COLO668 (cell line): ENCODE data around the gene MSI2.

Source experiments
- DNase-seq: peaks from one replicate; lab custom pipeline; 2025; ENCODE audit not compliant: unreplicated experiment; lab: John Stamatoyannopoulos, UW

MSI2 gene

DNA sequence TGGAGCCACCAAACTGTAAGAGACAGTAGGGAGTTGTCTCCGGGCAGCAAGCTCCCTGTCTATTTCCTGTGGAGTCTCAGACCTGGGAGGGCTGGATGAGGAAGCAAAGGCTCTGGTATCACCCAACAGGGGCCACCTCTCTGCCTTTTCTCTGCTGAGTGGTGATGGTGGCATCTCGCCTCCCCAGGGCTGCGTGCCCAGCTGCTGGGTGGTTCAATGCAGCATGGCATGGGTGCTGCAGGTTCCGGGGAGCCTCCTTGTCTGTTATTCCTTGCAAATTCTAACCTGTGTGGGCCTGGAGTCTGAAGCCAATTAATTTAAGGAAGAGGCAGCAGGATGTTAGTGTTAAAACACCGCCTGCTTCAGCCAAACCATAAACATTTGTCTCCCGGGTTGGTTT lies 410.6 kb downstream of the MSI2 start:
- no peak for DNase-seq

DNA sequence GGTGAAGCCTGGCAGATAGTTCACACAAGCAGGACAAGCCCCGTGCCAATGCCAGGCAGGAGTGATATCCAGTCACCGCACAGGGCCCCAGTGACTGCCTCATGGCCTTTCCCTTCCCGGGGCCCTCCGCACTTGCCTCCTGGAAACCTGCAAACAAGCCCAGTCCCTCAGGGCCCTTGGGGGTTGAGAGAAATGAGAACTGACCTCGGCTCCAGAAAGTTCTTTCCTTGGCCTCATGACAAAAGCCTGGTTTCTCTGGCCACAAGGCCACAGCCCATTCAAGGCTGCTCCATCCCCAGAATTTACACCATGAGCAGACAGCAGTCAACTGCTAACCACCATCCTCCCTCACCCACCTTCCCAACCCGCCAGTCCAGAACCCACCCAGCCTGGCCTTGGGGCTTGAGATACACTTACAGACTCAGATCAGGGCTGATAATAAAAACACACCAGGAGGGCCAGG lies 411.2 kb downstream of the MSI2 start:
- DNase-seq: no peak

DNA sequence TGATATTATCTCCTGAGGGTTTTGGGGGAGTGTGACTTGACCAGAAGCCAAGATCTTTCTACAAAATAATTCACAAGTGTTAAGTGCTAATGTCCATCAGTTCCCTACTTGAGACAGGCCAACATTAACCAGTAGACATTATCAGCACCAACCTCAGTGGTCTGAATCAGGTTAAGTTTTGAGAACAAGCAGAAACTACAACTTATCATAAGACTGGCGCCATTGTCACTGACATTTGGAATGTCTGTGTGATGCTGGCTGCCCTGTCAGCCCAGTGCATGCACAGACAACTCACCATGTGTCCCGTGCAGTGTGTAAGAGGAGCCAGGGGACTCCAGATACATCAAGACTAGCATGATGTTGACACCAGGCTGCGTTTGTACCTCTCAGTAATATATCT lies 412.0 kb downstream of the MSI2 start:
- no peak for DNase-seq

DNA sequence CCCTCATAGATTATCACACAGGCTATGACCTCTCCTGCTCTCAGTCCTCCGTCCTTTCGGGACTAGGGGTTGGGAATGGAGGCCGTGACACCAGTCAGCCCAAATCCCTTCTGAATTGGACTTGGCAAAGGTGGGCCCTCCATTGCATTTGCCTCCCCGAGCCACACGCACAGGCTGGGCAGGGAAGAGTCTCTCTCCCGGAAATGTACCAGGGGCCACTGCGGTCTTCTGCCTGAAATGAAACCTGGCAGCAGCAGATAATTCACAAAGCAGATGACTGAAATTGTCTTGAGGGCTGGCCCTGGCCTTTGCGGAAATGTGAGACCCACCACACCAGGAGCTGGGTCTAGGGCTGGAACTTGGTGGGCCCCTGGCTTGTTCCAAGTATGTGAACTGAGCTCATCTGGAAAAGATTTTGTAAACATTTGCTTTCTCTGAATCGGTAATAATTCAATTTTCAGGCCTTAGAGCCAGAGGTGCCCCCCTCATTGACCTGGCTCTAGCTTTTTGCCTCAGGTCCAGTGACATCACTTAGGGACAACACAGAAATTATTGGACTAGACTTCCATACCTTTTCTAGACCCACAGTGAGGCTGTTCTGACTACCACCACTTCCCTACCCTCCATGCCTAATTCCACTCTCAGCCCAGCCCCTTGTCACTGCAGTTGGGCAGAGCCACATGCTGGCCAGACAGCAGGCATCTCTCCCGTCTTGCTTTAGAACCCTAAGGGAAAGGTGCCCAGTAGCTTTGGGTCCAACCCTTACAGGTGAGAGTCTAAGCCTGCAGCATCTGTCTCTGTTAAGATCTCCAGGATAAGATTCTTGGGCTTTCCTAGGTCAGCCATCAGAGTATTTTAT lies 413.6 kb downstream of the MSI2 start:
- no peak for DNase-seq

DNA sequence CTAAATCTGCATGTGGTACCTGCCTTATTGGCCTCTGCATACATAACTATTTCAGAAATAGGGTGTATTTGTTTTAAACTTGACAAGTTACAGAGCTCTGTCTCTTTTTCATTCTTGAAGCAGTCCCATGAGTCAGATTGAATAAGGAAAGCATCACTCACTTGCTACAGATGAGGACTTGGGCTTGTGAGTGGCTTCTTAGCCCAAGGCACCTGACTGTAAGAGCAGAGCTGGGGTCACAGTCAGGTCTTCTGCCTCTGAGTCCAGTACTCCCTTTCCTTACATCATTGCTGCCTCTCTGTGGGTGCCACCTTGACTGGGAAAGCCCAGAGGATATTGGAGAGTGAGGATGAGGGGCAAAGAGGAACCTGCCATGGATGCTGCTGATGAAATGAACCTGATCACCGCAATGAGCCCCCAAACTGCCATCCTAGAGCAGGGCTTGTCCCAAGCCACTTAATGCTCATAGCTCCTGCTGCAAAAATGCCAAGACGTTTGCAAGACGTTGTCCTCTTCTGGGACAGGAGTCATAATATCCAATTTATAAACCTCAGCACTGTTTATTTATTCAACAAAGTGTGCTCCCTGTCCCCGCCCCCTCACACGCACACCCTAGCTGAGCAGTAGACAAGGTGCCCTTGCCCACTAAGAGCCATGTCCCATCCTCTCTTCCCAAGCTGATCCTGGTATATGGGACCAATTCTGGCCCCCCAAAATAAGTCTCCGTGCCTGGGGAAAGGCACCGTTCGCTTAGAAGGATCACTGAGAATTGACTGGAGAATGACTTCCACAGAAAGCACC lies 414.6 kb downstream of the MSI2 start:
- DNase-seq: no peak

DNA sequence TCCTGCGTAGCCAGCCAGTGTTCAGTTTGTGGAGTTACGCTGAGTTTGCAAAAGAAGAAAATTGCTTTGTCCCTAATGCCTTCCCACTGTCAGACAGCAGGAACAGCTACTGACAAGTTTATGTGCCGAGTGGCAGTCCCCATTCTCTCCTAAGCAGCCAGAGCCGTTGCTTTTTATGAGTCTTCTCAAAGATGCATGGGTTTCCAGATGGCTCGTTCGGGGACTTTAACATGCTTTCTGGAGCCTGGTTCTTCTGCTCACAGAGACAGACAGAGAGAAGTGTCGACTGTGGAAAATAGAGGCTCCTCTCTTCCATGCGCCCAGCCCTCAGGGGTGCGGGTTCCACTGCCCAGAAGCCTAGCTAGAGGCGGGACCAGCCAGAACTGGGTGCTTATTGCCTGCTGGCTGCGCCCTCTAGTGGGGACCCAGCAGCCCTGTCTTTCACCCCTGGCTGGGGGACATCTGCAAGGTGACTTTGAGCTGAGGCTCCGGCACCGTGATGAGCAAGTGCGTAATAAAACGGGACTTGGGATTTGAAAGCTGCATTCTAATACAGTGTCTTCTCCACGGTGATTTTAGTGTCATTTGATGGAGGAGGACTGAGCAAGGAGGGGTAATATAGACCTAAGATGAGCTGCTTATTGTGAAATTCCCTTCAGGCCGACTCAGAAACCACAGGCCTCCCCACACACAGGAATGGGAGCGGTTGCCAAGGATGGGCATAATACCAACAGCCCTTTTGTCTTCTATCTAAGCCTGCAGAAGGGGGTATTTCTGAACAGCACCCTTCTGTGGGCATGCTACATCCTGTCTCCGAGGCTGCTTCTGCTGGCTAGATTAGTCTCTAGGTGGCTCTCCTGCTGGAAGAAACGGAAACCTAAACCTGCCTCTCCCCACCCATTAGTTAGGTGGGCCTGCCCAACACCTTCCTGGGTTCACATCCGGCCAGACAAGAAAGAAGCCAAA lies 415.6 kb downstream of the MSI2 start:
- DNase-seq: peak; percentile 55

DNA sequence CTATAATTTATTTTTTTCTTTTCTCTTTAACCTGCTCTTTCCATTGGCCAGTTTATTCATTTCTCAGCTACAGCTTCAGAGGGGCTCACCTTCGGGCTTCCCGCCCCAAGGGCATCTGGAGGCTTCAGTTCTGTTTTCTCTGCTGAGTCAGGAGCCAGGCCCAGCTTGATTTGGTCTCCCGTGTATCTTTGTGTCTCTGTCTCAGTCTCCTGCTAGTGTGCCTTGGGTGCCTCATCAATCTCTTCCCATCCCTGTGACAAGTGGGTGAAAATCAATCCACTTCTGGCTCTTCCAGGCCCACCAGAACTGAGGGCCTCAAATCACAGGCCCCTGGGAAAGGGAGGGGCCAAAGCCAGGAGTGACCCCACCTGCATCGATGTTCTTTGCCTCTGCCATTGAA lies 416.6 kb downstream of the MSI2 start:
- no peak for DNase-seq

DNA sequence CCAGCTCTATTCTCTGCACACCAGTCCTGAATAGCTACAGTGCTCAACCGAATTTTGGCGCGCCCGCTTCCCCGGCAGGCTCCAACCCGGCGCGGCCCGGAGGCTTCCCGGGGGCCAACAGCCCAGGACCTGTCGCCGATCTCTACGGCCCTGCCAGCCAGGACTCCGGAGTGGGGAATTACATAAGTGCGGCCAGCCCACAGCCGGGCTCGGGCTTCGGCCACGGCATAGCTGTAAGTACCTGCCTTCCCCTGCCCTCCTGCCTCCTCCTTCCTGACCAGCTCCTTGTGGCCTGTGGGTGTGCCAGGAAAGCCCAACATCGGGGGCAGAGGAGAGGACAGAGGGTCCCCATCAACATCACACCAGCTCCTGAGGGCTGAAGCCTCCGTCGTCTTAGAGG lies 418.6 kb downstream of the MSI2 start:
- no peak for DNase-seq

DNA sequence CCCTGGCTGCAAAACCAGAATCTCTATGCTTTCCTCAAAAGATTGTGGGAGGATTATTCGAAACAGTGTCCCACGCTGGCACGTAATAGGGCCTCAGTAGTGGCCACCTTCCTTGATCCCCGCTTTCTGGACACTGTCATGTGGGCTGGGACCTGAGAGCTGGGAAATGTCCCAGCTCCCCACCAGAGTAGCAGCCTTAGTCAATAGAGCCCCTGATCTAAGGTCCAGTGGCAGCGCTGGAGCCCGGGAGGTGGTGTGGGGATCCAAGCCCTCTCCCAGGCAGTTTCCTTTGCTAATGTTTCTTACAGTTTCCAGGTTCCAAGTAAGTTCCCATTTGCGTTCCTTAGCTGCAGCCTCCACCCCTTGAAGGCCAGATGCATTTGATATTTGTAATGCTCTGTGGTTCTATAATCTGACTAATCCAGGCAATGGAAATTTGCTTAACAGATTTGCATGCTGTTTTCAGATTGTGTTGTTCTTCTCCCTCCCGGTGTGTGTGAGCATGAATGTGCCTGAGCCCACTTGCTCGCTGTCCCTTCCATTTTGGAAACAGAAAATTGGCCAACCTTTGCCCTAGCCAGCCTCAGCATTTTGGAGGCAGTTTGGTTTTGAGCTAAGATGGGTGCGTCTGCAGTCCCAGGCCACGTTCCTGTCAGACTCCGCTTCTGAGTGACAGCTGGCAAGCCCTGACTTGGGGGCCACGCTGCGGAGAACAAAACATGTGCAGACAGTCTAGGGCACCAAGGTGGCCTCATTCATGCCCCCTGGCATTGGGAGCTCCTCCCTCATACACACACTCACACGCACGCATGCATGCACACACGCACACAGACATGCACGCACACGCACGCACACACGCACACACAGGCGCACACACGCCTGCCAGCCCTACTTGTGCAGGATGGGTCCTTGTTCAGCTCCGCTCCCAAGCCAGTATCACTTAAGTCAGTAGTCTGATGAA lies 419.4 kb downstream of the MSI2 start:
- DNase-seq: no peak

DNA sequence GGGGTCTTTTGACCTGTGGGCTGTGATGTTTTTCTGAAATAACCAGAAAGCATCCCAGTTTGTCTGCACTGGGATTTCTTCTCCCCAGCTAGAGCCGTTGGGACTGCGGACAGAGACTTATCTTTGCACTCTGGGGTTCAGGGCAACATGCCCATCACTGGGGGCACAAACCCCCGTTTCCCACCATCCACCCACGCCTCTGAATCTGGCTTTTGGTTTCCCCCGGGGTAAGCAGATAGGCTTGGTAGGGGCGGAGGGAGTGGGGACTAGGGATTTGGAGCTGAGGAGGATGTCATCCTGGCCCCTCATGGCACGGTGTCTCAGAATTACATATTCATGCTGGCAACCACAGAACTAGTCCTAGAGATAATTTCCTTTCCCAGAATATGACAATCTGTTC lies 420.2 kb downstream of the MSI2 start:
- DNase-seq: no peak

DNA sequence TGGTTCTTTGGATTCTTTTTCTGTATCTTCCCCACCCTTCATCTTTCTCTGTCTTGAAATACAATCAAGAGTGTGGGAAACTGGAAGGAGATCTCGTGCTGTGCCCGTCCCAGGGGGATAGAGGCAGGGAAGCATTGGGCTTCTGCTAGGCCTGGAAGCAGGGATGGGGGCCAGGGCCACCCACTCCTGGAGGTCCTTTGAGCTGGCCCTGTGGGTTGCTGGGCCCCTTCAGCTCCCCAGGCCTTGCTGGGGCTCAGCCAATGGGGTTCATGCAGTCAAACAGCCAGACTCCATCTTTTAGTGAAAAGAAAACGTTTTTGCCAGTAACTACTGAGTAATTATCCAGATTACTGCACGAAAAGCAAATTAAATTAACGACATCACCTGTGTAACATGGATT lies 421.0 kb downstream of the MSI2 start:
- no peak for DNase-seq

DNA sequence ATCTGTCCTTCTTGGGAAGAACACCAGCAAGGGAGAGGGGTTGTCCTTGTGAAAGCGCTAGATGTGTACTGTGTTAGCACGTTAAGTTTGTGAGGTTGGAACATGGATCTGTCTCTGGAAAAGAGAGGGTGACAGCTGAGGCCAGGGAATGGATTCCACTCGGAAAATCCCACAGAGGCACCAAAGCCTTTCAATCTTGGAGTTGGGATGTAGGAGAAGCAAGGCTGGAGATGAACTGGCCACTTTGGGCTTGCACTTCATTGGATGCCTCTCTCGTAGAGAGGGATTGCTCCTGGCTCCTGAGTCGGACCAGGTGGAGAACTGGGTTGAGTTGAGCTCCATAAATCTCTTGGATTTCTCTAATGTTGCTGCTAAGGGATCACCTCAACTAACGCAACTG lies 421.5 kb downstream of the MSI2 start:
- DNase-seq: no peak

DNA sequence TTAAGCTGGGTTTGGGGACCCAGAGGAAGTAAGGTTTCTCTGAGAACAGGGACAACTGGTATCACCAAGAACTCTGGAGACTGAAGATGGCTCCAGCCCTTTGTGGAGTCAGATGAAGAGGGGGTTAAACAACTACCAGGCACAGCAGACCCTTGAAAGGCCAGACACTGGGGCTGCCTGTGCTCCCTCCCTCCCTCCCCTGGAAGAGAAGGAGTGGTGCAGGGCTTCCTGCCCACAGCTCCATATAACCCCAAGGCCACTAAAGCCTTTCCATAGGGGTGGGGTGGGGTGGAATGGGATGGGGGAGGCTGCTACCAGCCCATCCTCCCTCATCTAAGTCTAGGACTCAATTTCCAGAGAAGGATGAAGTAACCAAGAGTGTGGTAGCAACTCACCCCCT lies 422.1 kb downstream of the MSI2 start:
- DNase-seq: no peak

DNA sequence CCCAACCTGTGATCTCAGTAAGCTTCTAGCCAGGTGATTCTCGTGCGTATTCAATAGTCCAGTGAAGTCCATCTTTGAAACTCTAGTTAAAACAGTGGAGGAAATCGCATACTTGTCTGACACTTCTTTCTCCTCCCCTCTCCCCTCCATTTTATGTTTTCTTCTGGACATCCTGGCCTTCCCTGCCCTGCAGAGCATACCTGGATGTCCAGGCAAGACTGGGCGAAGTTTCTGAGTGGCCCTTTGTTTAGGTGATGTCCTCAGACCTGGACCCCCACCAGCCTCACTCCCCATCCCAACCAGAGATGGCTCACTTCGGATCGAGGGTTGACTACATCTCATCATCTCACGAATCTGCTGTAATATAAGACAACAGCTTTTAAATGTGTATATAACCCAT lies 423.0 kb downstream of the MSI2 start:
- DNase-seq: no peak

DNA sequence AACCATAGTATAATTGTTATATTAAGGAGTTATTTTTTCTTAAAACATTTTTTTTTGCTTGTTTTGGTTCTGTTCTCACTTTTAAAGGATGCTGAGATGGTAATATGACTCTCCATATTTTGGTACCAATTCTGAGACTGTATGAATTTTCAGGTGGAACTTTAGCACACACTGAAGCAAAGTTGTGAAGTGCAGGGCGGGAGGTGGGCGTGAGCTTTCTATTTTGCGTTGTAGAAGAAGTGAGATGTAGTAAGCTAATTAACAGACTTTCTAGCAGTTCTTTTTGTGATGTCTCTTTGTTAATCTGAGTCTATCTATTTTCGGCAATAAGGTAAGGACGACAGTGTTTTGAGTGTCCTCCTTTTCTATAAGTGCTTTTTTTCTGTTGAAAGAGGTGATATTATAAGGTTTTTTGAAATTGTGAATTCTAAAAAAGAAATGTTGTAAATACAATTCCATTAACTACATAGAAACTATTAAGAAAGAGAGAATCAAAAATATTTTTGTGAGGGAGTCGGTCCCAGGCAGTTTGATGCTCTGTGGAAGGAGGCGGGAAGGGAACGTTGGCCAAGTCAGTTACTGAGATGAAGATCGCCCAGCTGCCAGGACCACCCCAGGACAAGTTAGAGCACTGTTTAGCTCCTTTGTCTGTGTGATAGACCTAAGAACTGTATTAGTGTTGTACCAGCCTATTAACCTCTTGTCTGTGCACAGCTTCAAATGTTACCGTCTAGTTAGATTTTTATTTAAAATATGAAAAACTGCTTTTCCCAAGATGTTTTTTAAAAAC lies 423.8 kb downstream of the MSI2 start:
- DNase-seq: no peak

DNA sequence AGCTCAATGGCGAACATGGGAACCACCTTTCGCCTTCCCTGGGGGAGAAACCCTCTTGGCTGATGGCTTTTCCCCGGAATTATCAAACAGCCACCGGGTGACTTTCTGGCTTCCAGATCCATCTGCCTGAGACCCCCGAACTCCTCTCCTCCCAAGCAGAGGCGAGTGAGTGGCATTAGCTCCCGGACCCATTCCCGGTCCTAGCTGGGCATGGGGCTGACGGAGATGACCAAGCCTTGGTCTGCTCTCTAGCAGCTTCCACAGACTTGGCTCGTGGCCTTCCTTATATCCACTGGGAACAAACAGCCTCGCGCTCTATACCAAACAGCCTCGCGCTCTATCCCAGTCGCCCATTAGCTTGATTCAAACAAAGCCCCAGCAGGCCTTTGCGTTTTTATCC lies 426.4 kb downstream of the MSI2 start:
- no peak for DNase-seq

DNA sequence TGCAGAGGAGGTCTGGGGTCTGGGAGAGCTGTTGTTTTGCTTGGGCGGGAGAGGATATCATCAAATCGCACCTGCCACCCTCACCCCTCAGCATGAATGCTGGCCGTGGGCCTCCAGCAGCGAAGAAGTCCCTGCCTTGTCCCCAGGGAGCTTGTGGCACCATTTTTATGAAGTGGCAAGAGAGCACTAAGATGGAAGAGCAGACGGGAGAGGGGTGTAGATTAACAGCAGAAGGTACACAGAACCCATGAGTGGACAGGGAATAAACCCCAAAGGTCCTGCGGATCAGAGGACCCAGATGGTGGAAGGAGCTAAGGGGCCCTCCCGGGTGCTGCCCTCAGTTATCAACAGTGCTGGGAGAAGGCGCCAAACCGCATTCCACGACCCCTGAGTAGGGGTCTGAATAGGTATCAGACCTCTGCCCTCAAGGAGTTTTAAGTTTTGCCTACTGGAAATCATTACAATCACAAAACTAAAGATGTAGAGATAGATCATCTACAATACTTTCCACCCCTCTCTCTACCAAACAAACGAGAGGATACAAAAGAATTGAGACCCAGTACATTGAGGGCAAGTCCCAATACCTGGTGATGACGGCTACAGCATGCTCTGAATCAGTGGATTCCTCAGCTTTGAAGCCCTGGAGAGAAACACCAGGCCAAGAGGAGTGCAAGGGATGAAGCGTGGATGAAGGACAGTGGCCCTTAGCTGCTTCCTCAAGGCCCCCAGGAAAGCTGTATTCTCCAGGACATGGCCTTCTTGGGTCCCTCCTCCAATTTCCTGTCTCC lies 428.6 kb downstream of the MSI2 start:
- DNase-seq: no peak

DNA sequence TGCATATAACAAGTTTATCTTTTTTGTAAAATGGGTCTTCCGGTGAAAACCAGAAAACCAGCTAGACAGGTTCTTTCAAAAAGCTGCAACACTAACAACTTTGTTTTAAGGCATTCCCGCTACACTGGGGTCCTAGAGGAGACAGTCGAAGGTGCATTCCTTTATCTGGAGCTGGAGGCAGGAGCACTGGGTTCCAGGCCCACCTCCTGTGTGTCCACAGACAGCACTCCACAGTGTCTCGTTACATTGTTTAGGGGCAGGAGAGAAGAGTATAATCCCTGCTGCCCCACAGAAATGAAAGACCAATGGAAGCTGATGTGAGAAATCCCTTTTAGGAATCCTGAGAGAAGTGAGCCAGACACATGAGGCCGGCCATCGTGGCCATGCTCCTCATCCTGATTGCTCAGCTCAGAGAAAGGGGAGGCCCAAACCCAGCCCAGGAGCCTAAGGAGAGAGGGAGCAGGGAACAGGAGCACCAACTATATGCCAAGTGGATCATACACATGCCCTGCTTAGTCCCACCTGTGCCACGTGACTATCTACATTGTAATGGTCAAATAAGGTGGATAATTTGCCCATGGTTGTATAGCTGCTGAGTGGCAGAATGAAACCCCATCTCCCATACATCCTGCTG lies 429.3 kb downstream of the MSI2 start:
- no peak for DNase-seq
